ENCODE results near the gene RLN3.

GRCh38 chr19:14061081-14061749 lies 33.3 kb downstream of the RLN3 start:
- TF ChIP-seq CTCF (conservative IDR thresholded peaks at IDR 0.05) (no peak), ZFX (IDR thresholded peaks at IDR 0.05) (no peak)

Data from C4-2B (cell line).